Right ventricle myocardium superior (tissue), 1 donor: ENCODE measurements around the gene BSPRY. TPM values are rescaled to one million over a fixed set of nuclear protein-coding genes. Genes with fewer than 3 reads are reported as not detected.
"Not testable (repeated sequence)": the region's sequence is repeated elsewhere in the genome, so short reads cannot be mapped to it uniquely, and the experiment has no call there.

Source experiments
- ATAC-seq: fragments of 200-7000 bp; cut with Tn5 transposase; one replicate; pipeline ENCODE4 v1.9.1; 2020; ENCODE audit warnings: mild to moderate bottlenecking; ENCODE audit not compliant: poor library complexity
- DNase-seq: peaks from one replicate; pipeline ENCODE4 v3.0.0-alpha.2; 2020
- intact Hi-C: fragments of 100-400 bp; cut with DNase I; formaldehyde crosslinking; loops from one replicate; pipeline ENCODE4 v1.11.2; 2022
- total RNA-seq: library from RNA; stranded (reverse); fragmentation: NEBNext Ultra II Directional; extraction: Animal tissue kit (Norgen Biotek cat#: 25700); gene quantifications from one replicate; pipeline ENCODE4 v1.2.1, GENCODE V29; 2021
- donor health status: DM: no; HTN: yes; CAD: no; lungs with severe emphysema.

BSPRY gene
- total RNA-seq, 1 donor from 2014 or later = 0.24 TPM

DNA sequence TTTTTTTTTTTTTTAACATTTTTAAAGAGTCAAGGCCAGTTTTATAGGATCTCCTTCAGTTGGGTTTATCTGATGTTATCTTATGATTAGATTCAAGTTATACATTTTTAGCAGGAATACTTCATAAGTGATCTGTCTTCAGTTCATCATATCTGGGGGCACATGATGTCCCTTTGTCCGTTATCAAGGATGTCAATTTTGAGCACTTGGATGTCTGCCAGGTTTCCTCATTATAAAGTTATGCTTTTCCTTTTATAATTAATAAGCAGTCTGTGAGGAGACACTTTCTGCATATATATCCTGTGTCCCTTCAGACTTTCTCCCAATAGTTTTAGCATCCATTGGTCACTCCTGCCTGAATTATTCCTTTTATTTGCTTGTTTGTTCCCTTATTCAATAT, 15.6 kb downstream of the BSPRY start:
- intact Hi-C loops = no loop called here
- DNase-seq (no peak), ATAC-seq (no peak)

DNA sequence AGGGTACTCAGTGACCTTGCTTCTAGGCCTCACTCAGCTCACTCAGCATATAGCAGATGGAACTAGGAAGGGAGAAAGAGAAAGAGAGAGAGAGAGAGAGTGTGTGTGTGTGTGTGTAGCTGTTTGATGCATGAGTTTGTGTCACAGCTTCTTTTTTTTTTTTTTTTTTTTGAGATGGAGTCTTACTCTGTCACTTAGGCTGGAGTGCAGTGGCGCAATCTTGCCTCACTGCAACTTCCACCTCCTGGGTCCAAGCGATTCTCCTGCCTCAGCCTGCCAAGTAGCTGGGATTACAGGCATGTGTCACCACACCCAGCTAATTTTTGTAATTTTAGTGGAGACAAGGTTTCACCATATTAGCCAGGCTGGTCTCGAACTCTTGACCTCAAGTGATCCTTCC, 16.3 kb downstream of the BSPRY start:
- ATAC-seq, DNase-seq, intact Hi-C loops: not testable (repeated sequence)

DNA sequence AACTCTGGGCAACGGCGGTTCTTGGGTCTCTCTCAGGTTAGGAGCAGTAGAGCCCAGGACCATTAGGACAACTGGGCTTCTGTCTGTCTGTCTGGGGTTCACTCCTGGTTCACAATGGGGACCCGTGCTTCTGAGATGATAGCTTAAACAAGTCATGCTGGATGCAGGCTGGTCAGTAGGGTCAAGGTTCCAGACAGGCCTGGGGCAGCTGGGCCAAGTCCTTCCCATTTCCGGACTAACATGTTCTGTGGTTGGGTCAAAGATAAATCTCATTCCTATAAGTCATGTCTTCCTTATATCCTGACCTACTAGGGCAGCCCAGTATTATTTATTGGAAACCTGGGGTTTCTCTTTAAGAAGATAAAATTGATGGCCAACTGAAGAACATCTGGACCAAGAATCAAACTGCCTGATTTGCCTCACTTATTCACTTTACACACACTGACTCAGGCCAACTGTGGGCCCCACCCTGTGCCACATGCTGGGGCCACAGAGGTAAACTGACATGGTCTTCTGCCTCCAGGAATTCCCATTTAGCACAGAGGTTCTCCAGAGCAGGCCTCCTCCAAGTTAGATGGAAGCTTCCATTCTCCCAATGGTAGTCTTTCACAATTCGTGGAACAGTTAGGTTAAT, 19.1 kb downstream of the BSPRY start:
- no peak for ATAC-seq
- no peak for DNase-seq
- intact Hi-C loops = no loop called here

DNA sequence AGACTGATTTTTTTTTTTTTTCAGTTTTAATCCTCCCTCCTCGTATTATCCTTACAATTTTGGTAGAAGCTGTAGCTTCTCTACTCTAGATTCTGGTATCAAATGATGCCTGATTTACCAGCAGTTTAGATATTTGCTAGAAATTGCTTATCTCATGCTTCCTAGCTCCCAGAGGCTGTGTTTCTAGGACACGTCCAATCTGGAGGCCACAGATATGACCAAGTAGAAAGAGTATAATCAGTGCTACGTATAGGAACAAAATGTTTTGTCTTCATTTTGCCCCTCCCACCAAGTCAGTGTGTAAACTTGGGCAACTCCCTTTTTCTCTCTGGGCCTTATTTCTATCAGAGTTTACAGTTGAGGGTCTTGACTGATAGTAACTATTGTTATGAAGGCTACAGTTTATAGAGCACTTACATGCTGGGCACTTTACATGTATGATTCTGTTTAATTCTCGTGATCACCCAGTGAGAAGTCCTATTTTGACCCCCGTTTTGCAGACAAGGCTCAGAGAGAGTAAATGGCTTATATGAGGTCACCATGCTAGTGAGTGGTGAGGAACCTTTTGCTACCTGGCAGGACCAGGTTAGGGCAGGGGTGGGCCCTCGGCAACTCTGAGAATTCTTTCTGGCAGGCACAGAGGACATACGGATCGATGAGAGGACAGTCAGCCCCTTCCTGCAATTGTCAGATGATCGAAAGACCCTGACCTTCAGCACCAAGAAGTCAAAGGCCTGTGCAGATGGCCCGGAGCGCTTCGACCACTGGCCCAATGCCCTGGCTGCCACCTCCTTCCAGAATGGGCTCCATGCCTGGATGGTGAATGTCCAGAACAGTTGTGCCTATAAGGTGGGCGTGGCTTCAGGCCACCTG, 19.9 kb downstream of the BSPRY start:
- ATAC-seq = peak; percentile 38
- intact Hi-C loops = no loop called here

DNA sequence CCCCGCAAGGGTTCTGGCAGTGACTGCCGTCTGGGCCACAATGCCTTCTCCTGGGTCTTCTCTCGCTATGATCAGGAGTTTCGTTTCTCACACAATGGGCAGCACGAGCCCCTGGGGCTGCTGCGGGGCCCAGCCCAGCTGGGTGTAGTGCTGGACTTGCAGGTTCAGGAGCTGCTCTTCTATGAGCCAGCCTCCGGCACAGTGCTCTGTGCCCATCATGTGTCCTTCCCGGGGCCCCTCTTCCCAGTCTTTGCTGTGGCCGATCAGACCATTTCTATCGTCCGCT, 20.5 kb downstream of the BSPRY start:
- intact Hi-C loops = no loop called here
- no peak for ATAC-seq
- no peak for DNase-seq

More for the DNA sequence above, 19.9 kb downstream of the BSPRY start:
- no peak for DNase-seq

DNA sequence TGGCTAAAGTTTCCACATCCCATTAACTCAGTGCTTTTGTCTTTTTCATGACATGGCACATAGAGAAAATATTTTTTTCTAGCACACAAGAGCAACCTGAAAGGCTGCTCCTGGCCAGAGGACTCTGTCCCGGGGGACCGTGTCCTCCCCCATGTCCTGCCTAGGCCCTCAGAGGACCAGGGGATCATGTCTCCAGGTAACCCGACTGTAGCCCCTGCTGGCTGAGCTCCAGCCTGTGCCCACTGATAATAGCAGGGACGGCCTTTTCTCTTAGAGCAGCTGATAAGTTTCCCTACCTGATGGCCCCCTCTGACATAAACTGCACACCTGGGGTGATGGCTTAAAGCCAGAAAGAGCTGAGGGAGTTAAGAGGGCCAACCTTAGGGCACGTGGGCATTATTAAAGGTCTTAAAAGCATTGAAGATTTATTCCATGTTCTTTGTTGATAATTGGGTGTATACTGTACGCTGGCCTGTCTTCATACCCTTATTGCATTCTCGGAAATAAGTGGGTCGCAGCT, 21.5 kb downstream of the BSPRY start:
- intact Hi-C loops = no loop called here
- ATAC-seq (no peak), DNase-seq (no peak)

DNA sequence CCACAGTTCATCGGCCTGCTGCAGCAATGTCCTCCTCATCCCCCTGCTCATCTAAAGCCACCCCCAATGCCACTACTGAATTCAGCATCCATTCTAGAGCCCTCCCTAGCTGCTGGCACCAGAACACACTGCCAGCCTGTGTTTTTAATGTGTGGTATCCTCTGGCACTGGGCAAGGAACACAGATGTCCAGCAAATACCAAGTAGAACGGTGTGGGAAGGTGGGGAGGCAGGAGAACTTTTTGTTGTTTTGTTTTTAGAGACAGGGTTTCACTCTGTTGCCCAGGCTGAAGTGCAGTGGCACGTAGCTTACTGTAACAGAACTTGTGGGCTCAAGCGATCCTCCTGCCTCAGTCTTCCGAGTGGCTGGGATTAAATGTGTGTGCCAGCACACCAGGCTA, 22.7 kb downstream of the BSPRY start:
- intact Hi-C loops = no loop called here
- DNase-seq (no peak), ATAC-seq (no peak)

DNA sequence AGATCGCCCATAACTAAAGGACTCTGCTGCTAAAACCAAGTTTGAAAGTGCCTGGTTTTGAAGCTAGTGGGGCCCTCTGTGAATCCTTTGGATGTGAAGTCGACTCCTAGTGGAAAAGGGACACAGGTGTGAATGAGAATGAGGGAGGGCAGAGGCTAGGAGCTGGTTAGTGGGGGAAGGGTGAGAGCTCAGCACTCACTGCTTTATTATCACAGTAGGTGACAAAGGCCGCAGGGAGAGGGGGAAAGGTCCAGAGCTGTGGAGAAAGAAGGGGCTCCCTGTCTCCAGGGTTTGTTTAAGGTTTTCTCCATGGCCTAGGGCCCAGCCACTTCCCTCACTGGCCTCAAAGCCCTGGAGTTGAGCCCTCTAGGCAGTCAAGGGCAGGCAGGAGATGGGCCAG, 23.9 kb downstream of the BSPRY start:
- intact Hi-C loops = no loop called here
- DNase-seq = no peak
- no peak for ATAC-seq

DNA sequence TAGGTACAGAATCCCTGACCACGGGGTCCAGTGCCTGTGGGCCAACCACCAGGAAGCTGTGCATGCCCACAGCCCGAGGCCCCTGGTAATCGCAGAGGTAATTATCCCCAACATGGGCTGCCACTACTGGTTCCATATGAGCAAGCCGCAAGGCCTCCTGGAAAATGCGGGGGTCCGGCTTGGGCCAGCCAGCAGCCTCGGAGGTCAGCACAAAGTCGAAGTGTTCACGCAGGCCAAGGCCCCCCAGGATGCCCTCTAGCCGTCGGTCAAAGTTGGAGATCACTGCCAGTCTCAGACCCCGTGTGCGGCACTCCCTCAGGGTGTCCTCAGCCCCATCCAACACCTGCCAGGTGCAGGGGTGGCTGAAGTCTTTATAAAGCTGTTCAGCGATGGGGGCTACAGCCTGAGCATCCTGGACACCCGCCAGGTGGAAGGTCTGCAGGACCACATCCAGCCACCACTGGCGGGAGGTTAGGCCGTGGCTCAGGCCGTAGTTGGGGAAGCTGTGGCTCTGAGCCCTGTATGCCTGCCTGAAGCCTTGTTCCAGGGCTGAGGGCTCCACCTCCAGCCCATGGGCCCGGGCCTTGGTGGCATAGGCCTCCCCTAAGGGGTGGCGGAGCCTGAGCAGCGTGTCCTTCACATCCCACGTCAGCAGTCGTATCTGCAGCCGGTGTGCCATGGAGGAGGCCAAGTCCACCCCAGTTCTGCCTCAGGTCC, 24.5 kb downstream of the BSPRY start:
- DNase-seq (no peak), ATAC-seq (no peak)
- intact Hi-C loops = no loop called here

DNA sequence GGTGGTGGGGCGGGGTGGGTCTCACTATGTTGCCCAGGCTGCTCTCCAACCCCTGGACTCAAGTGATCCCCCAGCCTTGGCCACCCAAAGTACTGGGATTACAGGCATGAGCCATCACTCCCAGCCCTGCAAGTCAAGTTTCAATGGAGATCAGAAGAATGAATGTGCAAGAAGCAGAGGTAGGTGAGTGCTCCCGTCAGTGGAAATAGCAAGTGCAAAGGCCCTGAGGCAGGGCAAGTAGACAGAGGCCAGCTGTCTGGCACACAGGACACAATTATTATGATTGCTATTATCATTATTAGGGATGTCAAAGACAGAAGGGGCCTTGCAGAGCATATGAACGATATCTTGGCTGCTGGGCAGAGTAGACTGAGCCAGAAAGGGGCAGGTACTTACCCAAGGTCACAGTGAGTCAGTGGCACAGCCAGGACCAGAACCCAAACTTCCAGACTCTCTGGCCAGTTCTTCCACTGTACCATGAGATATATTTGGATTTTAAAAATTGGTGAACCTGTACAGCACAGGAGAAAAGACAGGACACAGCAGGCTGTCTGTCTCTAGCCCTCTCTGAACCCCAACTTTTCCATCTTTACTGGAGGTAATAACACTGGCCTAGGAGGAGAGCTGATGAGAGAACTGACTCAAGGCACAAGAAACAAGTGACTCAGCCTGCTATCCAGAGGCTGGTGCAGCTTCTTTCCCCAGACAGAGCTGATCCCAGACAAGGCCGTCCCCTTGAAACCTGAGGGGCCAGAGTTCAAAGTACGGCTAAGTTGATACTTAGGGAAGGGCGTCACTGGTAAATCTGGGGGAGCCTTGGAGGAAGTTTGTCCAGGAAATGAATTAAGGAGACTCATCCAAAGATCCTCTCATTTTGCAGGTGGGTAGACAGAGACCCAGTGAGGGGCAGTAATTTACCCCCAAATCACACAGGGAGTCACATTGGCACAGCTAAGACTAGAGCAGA, 26.0 kb downstream of the BSPRY start:
- intact Hi-C loops = no loop called here
- no peak for DNase-seq
- no peak for ATAC-seq

DNA sequence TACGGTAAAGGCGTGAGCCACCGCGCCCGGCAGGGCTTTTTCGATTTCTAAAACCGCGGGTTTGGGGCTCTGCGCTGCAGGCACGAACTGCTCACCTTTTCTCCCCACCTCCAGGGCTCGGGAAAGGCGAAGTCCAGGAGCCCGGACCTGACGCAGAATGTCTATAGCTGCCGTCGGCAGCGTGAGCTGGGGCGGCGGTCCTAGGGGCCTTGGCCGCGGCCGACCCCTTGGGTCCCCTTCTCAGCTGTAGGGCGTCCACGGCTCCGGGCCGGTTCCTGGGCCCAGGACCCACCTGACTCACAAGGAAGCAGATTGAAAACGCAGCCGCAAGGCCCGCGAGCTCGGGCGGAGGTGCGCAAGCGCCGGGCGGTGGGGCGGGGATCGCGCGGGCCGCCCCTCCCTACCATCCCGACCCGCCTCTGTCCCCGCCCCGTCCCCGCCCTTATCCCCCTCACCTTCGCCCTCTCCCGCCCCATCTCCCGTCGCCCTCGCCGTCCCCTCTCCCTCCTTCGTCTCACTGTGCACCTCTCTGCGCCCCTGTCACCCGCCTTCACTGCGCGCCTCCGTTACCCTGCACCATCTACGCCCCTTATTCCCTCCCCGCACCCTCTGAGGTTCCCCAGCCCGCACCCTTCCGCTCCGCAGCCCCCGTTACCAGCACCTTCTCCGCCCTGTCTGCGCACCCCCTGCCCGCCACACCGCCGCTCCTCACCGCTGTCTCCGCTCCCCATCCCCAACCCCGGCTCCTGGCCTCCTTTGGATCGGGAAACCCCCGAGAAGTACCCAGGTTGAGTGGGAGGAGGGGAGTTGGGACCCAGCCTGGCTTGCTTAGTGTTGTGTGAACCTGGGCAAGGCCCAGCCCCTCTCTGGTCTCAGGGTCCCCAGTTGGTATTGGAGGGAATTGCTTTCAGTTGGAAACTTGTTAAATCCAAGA, 27.6 kb downstream of the BSPRY start, which contains the start of gene HDHD3:
TSS of gene HDHD3 (minus strand) at position 353 of the 934 bp plus-strand sequence. CDS start 2,632 bp downstream, outside the sequence.
- intact Hi-C loops = no loop called here

DNA sequence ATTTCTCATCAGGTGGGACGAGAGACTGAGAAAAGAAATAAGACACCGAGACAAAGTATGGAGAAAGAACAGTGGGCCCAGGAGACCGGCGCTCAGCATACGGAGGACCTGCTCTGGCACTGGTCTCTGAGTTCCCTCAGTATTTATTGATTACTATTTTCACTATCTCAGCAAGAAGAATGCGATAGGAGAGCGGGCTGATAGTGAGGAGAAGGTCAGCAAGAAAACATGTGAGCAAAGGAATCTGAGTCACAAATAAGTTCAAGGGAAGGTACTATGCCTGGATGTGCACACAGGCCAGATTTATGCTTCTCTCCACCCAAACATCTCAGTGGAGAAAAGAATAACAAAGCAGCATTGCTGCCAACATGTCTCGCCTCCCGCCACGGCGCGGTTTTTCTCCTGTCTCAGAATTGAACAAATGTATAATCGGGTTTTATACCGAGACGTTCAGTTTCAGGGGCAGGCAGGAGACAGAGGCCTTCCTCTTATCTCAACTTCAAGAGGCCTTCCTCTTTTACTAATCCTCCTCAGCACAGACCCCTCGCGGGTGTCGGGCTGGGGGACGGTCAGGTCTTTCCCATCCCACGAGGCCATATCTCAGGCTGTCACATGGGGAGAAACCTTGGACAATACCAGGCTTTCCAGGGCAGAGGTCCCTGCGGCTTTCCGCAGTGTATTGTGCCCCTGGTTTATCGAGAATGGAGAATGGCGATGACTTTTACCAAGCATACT, 29.9 kb downstream of the BSPRY start:
- intact Hi-C loops, ATAC-seq, DNase-seq: not testable (repeated sequence)

More for the DNA sequence above, 27.6 kb downstream of the BSPRY start, which contains the start of gene HDHD3:
- peak; percentile 67 for DNase-seq
- peak; percentile 90 for ATAC-seq

DNA sequence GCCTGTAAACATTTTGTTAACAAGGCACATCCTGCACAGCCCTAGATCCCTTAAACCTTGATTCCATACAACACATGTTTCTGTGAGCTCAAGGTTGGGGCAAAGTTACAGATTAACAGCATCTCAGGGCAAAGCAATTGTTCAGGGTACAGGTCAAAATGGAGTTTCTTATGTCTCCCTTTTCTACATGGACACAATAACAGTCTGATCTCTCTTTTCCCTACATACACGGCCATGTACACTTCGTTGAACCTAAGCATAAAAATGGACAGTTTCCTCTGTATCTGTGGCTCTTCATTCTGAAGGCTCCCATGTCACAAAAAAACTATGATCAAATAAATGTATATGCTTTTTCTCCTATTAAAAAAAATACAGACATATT, 30.5 kb downstream of the BSPRY start:
- ATAC-seq, DNase-seq, intact Hi-C loops: not testable (repeated sequence)

DNA sequence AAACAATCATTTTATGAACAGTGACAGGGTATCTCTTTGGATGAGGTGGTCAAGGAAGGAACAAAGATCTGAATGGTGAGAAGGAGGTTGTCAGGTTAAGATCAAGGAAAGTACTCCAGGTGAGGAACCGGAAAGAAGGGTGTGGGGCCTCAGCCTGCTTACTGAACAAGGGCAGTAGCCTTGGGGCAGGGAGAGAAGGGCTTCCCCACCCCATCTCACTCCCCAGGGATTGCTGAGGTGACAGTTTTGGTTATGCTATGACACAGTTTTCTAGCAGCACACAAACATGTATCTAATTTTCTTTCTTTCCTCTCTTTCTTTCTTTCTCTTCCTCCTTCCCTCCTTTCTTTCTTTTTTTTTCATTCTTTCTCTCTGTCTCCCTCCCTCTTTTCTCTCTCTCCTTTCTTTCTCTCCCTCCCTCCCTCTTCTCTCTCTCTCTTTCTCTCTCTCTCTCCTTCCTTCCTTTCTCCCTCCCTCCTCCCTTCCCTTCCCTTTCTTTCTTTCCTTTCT, 31.6 kb downstream of the BSPRY start:
- intact Hi-C loops = no loop called here
- ATAC-seq (no peak), DNase-seq (no peak)

DNA sequence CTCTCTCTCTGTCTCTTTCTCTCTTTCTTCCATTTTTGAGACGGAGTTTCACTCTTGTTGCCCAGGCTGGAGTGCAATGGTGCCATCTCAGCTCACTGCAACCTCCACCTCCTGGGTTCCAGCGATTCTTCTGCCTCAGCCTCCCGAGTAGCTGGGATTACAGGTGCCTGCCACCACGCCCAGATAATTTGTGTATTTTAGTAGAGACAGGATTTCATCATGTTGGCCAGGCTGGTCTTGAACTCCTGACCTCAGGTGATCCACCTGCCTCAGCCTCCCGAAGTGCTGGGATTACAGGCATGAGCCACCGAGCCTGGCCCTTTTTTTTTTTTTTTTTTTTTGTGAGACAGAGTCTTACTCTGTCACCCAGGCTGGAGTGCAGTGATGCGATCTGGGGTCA, 32.1 kb downstream of the BSPRY start:
- DNase-seq, intact Hi-C loops, ATAC-seq: not testable (repeated sequence)

DNA sequence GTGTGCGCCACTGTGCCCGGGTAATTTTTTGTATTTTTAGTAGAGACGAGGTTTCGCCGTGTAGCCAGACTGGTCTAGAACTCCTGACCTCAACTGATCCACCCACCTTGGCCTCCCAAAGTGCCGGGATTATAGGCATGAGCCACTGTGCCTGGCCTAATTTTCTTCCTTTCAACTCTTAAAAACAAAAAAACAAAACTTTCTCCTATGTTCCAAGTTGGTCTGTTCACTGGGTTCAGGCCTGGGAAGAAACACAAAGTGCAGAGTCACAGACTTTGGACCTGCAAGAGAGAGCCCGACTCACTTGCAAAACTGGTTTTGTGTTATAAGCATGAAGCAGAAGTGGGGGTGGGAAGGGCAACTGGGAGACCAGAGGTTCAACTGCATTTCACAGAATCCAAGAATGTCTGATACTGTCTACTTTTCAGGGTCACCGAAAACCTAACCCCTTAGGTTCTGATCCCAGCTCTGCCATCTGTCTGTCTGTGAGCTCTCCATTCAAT, 32.6 kb downstream of the BSPRY start:
- ATAC-seq = no peak
- intact Hi-C loops = no loop called here
- DNase-seq = no peak
